Bronchial epithelial cell (primary cell): ENCODE data around the gene PHF14. TPM values are rescaled to one million over a fixed set of nuclear protein-coding genes. Genes with fewer than 3 reads are reported as not detected.

ENCODE experiments used
- DNase-seq: peaks from one replicate; pipeline ENCODE4 v3.0.0-alpha.2; 2010; ENCODE audit warnings: low read depth
- FAIRE-seq: peaks from 2 replicates; lab custom pipeline; 2011; peaks lifted over from hg19 to GRCh38; lab: Jason Lieb, UNC
- H3K27me3 ChIP-seq: 2 replicates; pipeline ENCODE4 v1.5.1; 2011; ENCODE audit warnings: low read length; ENCODE audit not compliant: control insufficient read depth, insufficient read depth
- H3K36me3 ChIP-seq: 2 replicates; pipeline ENCODE4 v1.5.1; 2011; ENCODE audit warnings: low read length; ENCODE audit not compliant: control insufficient read depth, insufficient read depth
- H3K4me3 ChIP-seq: 2 replicates; pipeline ENCODE4 v1.5.1; 2011; ENCODE audit warnings: mild to moderate bottlenecking, low read depth, low read length, control low read depth
- total RNA-seq: library from RNA; depleted of rRNA; stranded (reverse); fragments of >200 nt; gene quantifications from 2 replicates; pipeline ENCODE4 v1.2.1, GENCODE V29; 2014
- TF ChIP-seq, protein P1 (sequence below): IDR thresholded peaks from 2 replicates; pipeline ENCODE4 v1.5.1; 2011; ENCODE audit warnings: mild to moderate bottlenecking, moderate library complexity, low read length, control low read depth, inconsistent platforms; ENCODE audit not compliant: insufficient read depth, severe bottlenecking

Gene PHF14
- total RNA-seq, 1 donor from 2014 or later: 17.4 TPM

DNA sequence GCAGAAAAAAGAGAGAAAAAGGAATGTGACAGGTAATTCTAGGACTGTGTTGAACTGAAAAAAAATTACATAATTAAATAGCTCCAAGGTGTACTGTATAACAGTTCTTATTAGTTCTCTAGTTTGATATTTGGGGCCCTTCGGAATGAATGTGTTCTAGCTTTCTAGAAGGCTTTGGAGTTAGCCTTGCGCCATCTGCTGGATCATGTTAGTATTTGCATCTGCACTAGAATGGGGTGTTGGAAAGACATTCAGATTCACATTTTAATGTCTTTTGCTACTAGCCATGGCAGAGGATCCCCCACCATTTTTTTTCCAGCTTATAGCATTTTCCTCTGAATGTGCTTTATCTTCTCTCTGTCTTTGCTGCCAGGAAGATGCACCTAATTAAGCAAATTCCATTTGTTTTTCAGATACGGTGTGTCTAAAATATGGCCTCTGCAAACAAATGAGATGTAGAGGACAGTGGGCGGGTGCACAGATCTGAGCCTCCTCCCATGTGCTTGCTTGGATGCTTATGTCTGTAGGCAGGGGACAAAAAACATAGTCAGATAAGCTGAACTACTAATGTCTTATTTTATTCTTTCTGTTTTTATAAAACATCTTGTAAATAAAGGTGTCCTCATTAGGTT, 238.5 kb downstream of the PHF14 start:
- DNase-seq (peak; percentile 61), FAIRE-seq (no peak)
- Histone ChIP-seq H3K36me3 (no peaks in the 10 kb centered on the region), H3K27me3 (no peaks in the 10 kb centered on the region), H3K4me3 (no peak overlapping the region)
- TF ChIP-seq, protein P1, sequence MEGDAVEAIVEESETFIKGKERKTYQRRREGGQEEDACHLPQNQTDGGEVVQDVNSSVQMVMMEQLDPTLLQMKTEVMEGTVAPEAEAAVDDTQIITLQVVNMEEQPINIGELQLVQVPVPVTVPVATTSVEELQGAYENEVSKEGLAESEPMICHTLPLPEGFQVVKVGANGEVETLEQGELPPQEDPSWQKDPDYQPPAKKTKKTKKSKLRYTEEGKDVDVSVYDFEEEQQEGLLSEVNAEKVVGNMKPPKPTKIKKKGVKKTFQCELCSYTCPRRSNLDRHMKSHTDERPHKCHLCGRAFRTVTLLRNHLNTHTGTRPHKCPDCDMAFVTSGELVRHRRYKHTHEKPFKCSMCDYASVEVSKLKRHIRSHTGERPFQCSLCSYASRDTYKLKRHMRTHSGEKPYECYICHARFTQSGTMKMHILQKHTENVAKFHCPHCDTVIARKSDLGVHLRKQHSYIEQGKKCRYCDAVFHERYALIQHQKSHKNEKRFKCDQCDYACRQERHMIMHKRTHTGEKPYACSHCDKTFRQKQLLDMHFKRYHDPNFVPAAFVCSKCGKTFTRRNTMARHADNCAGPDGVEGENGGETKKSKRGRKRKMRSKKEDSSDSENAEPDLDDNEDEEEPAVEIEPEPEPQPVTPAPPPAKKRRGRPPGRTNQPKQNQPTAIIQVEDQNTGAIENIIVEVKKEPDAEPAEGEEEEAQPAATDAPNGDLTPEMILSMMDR: peak; percentile 79

DNA sequence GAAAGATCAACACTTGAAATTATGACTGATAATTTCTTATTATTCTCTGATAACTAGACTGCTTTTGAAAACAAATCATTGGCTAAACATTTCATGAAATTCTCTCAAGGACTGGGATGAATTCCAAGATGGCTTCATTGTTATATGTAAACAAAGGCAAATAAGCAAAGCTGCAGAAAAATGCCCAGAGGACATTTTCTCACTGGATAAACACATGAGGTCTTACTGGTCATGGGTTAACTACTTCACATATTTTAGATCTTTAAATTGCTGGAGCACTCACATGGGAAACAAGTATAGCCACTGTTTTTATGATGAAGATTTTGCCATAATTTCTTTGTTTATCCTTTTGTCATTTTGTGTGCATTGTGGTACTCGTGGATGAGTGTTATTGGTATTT, 239.1 kb downstream of the PHF14 start:
- Histone ChIP-seq H3K36me3 (no peaks in the 10 kb centered on the region), H3K27me3 (no peaks in the 10 kb centered on the region), H3K4me3 (no peak overlapping the region)
- TF ChIP-seq, protein P1: no peak
- DNase-seq (peak; percentile 49), FAIRE-seq (no peak)

DNA sequence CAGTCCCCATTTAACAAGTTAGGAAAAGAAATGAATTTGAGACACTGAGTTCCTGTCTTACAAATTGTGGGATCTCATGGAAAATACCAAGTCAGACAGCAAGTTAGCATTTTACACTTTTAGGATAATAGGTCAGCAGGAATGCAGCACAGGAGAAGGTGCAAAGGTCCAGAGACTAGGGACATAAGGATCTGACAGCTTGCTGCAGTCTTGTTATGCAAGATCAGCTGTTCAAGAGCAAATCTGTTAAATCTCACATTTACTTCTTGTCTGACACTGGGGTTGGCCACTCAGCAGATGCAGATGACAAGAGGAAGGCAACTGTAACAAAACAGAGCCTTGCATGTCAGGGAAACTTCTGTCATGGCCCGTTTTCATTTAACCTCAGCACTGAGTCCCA, 239.6 kb downstream of the PHF14 start:
- no peak for DNase-seq
- TF ChIP-seq, protein P1: no peak
- Histone ChIP-seq H3K4me3 (no peak overlapping the region), H3K27me3 (no peaks in the 10 kb centered on the region), H3K36me3 (no peaks in the 10 kb centered on the region)
- FAIRE-seq: no peak

DNA sequence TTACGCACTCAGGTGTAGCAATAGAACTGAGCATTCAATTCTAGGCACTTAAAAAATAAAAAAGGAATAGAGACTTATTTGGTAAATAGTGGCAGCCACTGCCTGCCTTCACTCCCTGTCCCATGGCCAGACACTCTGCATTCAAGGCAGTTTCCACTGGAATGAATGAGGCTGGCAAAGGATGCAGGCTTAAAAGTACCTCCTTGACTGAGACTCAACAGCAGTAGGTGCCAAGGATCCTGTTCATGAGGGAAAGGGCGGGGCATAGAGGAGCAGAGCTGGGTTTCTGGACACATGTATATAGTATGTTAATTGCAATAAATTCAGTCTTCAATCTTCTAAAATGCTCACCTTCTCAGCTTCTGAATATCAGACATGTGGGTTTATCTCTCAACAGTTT, 242.6 kb downstream of the PHF14 start:
- DNase-seq: no peak
- TF ChIP-seq, protein P1: no peak
- Histone ChIP-seq H3K27me3 (no peaks in the 10 kb centered on the region), H3K4me3 (no peak overlapping the region), H3K36me3 (no peaks in the 10 kb centered on the region)
- no peak for FAIRE-seq

DNA sequence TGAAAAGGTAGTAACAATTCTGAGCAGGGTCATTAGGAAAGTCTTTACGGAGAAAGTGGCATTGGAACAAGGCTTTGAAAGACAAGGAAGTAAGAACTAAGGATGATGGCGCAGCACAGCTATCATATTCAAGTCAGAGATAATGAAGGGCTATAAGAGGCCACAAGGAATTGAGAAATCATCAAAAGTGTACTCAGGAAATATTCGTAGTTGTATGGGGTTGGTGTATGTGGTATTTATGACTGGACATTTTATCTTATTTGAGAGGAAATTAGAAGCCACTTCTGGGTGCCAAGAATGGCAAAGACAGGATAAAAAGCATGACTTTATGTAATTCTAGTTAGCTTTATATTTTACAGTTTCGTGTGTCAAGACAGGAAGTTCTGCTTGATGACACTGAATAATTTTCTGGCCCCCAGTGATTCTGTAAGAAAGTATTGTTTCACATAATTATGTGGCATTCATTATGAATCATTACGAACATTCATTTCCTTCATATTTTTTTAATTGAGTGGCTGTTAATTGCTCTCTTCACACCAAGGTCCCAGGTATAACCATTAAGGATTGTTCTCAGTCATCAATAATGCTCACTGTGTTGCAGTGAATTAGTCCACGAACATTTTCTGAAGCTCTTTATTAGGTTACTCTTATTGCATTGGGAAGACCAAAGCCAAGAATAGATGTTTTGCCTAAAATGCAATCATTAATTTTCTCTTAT, 244.3 kb downstream of the PHF14 start:
- DNase-seq (no peak), FAIRE-seq (no peak)
- H3K4me3 ChIP-seq: no peak overlapping the region
- H3K36me3 ChIP-seq: no peaks in the 10 kb centered on the region
- TF ChIP-seq, protein P1: no peak
- no peaks in the 10 kb centered on the region for H3K27me3 ChIP-seq
